HG03439 (cell line): Measurements from ENCODE around the gene FAM89B.
"Not testable (repeated sequence)": the region's sequence is repeated elsewhere in the genome, so short reads cannot be mapped to it uniquely, and the experiment has no call there.

Experiments used
- ATAC-seq: cut with Tn5 transposase; IDR thresholded peaks from one replicate; pipeline ENCODE4 v1.9.1; 2021; ENCODE audit warnings: mild to moderate bottlenecking, moderate library complexity; ENCODE audit not compliant: unreplicated experiment

The FAM89B gene

GRCh38 chr11:65572356-65573051, at the start of gene FAM89B:
TSS of gene FAM89B (plus strand) at chr11:65572538. CDS start at chr11:65572670, 132 bp downstream.
- ATAC-seq: no peak

GRCh38 chr11:65522718-65523630, 49.4 kb upstream of the FAM89B start:
- ATAC-seq: not testable (repeated sequence)

DNA sequence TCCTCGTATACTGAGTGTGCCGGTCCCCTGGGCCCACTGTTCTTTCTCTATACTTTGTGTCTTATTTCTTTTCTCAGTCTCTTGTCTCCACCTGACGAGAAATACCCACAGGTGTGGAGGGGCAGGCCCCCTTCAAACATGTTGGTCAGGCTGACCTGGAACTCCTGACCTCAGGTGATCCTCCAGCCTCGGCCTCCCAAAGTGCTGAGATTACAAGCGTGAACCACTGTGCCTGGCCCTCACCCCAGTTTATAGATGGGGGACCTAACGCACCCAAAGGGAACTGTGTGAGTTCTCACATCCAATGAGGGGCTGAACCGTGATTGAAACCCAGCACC, 48.7 kb upstream of the FAM89B start:
- not testable (repeated sequence) for ATAC-seq

- no peak for ATAC-seq
These were observed 48.2 kb upstream of the FAM89B start for GRCh38 chr11:65524014-65524740.

GRCh38 chr11:65524741-65525545, 47.4 kb upstream of the FAM89B start, which contains the start of gene SCYL1:
TSS of gene SCYL1 (plus strand) at chr11:65525083. CDS start at chr11:65525154, 71 bp downstream.
- ATAC-seq: peak; percentile 58

- no peak for ATAC-seq
These were observed 46.5 kb upstream of the FAM89B start for GRCh38 chr11:65525546-65526480.

DNA sequence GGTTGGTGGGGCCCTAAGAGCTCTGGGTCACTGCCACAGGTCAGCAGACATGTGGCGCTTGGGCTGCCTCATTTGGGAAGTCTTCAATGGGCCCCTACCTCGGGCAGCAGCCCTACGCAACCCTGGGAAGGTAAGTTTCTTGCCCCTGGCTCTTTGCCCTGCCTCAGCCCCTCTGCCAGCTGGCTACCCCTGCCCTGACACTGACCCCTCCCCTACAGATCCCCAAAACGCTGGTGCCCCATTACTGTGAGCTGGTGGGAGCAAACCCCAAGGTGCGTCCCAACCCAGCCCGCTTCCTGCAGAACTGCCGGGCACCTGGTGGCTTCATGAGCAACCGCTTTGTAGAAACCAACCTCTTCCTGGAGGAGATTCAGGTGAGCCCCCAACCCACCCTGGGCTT, 45.6 kb upstream of the FAM89B start:
- no peak for ATAC-seq

DNA sequence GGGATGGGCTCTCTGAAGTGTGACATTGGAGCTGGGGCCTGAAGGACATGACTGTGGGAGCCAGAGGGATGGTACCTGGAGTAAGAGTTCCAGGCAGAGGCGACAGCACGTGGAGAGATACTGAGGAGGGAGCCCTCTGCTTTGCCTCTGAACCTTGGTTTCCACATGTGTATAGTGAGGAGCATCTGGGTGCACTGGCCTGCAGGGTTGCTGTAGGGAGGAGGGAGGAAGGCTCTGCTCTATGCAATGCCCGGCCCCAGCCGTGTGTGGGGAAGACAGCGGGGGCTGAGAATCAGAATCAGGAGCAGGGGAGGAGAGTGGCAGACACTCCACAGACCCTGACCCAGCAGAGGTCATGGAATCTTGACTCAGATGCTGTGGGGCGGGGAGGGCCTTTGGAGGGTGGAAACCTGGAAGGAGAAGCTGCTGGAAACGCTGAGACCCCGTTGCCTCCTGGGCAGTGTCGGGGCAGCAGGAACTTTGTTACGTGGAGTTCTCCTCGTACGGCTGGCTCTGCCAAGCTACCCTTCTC, 43.5 kb upstream of the FAM89B start:
- ATAC-seq: no peak

- no peak for ATAC-seq
These were observed 42.7 kb upstream of the FAM89B start for GRCh38 chr11:65529475-65530156.

- ATAC-seq: no peak
These were observed 42.2 kb upstream of the FAM89B start for GRCh38 chr11:65530157-65530496.

DNA sequence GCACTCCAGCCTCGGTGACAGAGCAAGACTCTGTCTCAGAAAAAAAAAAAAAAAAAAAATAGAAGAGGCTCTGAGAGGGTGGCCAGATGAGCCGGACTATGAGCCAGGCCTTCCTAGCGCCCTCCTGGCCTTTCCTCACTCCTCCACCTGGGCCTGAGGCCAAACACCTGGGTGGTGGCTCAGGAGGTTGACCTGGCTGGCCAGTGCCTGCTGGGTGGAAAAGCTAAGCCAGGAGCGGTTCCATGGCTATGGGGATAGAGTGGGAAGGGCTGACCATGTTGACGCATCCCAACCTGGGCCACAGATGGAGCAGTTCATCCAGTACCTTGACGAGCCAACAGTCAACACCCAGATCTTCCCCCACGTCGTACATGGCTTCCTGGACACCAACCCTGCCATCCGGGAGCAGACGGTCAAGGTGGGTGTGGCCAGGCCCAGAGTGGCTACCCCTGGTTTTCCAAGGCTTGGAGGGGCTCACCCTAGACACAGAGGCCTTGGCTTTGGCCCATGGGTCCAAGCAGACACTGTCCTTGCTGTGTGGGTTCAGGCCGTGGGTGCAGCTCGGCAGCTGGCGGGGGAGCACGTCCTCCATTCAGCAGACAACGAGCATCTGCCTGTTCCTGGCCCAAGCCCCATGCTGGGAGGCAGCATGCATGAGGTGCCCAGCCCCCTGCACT, 39.8 kb upstream of the FAM89B start:
- no peak for ATAC-seq

DNA sequence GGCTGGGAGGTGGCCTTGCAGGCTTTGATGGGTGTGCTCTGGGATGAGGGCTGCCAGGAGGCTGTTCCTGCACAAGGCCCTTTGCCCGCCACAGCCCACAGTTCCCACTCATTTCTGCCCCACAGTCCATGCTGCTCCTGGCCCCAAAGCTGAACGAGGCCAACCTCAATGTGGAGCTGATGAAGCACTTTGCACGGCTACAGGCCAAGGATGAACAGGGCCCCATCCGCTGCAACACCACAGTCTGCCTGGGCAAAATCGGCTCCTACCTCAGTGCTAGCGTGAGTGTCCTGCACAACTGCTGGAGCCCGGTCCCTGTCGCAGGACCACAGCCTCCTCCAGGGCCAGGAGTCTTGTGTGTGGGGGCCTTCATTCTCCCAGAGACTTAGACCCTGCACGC, 37.2 kb upstream of the FAM89B start:
- ATAC-seq: no peak

GRCh38 chr11:65536412-65537295, 35.7 kb upstream of the FAM89B start:
- no peak for ATAC-seq

- ATAC-seq: no peak
These were observed 35.1 kb upstream of the FAM89B start for GRCh38 chr11:65537296-65537597.

- no peak for ATAC-seq
These were observed 34.6 kb upstream of the FAM89B start for GRCh38 chr11:65537620-65538231.

DNA sequence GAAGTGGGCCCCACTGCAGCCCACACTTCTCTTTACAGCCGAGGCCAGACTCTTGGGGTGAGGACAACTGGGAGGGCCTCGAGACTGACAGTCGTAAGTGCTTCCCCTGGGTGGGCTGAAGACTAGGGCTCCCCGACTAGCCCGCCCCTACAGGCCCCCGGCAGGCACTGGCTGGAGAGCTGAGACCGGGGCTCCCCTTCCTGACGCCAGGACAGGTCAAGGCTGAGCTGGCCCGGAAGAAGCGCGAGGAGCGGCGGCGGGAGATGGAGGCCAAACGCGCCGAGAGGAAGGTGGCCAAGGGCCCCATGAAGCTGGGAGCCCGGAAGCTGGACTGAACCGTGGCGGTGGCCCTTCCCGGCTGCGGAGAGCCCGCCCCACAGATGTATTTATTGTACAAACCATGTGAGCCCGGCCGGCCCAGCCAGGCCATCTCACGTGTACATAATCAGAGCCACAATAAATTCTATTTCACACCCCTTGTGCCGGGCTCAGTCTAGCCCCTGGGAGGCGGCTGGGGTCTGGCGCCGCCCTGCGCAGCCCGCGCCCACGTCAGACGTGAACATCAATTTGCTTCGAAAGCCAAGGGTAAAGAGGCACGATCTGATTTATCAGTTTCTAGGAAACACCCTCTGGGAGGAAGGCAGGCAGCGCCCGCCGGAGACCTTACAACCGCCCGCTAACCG, 34.0 kb upstream of the FAM89B start:
- ATAC-seq: no peak
